ENCODE data around the gene NT5C1B.

Gene NT5C1B

GRCh38 chr2:18548621-18549020, 40.7 kb downstream of the NT5C1B start:
- no peak for DNase-seq

DNA sequence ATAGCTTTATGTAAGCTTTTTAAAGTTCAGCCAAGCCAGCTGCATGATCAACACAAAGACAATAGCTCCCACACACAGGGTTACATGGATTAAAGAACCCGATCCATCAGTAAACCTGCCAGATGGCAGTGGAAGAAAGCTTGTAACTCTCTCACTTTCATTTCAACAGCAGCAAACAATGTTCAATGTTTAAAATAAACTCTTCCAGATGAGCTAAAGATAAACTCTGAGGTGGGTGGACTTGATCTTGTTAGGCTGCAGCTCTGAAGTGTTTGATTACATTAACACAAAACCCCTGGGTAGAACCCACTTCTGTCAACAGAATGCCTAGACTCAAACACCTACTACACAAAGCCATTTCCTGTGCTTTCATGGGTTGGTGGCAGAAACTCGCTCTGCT, 42.8 kb downstream of the NT5C1B start:
- no peak for DNase-seq

- DNase-seq: no peak
These were observed 44.0 kb downstream of the NT5C1B start for GRCh38 chr2:18545384-18545783.

DNA sequence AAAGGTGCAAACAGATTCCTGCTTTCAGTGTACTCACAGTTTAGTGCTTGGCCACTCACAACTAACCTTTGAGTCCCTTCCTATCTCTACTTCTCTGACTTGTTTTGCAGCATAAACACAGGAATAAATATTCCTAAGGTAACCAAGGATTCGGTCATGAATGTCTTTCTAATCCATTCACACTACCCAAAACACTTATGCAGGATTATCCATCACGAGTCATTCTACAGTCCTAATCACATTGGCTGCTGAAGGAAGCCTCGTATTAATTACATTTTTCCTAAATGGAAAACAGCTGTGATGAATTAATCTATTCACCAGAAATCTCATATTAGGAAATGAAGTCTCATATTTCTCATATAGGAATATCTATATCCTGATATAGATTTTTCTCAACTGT, 45.2 kb downstream of the NT5C1B start:
- no peak for DNase-seq

DNA sequence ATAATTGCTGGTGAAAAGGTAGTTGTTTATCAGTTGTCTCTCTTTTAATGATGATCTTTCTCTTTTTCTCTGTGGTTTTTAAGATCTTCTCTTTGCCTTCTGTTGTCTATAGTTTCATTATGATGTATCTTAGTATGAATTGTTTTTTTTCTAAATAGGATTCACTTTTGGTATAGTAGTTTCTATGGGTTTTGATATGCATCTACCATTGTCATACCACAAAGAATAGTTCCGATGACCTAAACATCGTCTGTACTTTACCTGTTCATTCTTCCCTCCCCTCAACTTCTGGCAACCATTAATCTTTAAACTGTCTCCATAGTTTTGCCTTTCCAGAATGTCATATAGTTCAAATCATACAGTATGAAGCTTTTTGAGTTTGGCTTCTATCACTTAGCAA, 48.5 kb downstream of the NT5C1B start:
- DNase-seq: no peak

DNA sequence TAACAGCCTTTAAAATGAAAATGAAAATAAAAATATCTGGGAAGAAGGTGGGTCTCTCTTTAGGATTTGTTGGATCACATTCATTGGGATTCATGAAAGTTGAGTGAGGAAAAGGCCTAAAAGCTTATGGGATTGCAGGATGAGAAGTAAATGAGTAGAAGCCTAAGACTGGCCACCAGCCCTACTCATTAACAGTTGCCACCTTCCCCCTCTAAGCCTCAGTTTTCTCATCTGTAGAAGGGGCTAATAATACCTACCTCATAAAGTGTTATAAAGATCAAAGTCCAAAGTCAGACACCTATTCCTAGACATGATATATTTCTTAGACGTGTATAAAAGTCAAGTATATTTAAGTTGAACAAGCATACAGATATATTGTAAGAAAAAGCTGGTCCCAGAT, 52.7 kb downstream of the NT5C1B start:
- no peak for DNase-seq

DNA sequence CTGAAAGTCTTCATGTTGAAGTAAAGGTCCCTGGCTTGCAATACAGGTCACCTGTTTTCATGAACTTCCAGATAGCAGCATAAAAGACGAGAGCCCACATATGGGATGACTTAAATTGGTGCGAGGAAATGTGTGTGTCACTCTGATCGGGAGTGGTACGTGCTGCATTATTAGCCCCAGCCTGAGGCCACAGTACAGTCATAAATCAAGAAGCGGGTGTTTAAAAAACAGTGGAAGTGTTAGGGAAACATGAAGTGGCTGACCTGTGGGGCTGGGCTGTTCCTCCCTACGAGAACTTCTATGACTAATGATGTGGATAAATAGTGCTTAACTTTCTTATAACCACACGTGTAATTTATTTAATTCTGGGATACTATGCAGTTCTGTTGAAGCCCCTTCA, 53.3 kb downstream of the NT5C1B start:
- no peak for DNase-seq

DNA sequence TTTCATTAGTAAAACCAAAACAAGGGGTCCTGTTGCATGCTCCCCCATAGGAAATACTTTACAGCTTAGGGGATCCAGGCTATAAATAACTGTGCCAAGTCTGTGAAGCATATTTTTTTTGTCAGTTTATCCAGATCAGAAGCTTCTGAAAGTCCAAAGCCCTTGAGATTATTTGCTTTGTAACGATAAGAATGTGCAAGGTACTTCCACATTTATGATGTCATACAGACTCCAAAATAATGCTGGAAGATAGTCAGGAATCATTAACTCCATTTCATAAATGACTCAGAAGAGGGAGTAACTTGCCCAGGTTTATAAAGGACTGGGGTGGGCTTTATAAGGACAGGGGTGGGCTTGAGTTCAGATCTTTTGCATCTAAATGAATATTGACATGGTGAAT, 58.2 kb downstream of the NT5C1B start:
- no peak for DNase-seq

- no peak for DNase-seq
These were observed 61.5 kb downstream of the NT5C1B start for GRCh38 chr2:18527822-18528221.

DNA sequence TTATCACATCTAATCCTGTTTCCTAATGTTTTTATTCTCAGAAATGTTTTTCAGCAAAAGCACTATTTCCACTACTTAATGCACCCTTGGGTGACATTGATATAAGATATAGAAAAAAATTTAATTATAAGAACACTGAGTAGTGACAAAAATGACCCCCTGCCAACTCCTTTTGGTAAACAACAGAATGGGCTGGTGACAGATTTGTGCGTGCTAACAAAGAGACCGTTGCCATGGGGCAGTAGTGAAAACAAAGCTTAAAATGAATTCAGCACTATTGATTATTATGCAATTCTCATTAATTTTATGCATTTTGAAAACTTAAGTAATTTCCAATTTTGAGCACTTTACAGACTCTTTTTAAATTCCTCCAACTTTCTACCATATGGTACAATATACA, 62.0 kb downstream of the NT5C1B start:
- no peak for DNase-seq

DNA sequence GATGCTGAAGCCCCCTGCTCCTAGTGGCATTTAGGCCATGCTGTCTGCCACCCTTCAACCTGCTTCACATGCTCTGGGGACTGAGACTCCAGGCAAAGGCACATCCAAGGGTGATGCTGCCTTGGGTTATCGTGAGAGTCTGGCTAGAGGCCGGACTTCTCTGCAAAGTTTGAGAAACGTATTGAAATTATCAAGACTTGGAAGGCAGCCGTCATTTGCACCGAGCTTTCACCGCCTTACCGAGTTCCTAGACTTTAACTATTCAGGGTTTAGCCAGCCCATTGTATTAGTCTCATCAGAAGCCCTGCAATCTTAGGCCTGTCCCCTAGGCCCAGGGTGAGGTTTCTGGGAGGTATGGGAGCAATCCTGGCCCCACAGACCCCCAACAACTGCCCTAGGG, 62.9 kb downstream of the NT5C1B start:
- DNase-seq: no peak

- no peak for DNase-seq
These were observed 63.5 kb downstream of the NT5C1B start for GRCh38 chr2:18525852-18526251.

DNA sequence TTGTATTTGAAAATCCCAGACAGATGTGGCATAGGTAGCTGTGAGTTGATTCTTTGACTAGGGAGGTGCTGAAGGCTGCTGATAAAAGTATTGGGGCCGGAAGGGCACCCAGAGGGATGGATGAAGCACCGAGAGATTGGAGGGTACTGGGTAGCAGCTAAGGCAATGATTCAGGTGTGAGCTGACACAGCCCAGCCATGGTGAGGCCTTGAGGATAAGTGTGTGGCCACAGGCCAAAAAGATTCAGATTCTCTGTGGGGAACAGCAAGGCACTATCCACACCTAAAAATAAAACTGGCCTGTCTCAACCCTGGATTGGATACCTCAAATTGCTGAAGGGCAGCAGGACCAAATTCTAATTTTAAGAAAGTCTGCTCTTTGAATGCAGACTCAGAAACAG, 64.1 kb downstream of the NT5C1B start:
- no peak for DNase-seq

- DNase-seq: no peak
These were observed 66.8 kb downstream of the NT5C1B start for GRCh38 chr2:18522484-18523146.

DNA sequence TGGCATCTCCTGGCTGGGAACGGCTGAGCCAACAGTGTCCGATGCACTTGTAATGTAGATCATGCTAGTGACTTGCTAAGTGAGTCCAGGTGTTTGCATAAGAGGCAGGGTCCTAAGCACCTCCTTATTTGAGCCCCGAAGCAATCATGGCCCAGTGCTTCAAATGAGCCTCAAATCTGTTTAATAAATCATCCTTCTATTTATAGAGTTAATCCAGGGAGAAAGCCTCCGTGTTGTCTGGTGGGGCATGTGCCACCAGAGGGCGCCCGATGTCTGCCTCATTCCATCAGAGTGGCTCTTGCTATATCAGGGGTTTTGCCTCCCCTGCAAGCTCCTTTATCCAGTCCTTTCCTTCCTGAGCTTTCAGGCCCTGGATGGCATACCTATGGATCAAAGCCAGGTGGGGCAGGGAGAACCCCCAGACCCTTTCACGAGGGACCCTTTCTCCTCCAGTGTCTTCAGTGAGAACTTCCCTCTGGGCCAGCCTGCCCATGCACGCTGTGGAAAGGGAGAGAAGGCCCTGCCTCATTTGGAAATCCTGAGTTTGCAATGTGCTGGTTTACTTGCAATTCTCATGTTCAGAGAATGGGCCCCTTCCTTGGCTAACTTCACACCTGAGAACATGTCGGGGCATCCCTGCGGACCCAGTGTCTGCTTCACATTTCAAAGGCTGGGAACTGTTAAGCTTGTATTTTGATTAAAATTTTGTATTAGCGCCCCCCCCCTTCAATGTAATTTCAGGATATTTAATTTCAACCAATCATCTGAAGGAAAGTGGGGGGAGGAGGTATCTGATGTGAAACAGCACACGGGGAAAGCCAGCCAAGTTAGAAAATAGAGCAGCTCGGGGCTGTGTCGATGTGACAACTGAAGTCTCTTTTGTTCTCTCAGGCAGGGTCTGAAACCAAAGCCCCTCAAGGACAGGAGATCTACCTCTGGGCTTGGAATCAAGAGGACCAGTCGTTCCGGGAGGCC, 68.6 kb downstream of the NT5C1B start:
- DNase-seq: peak; percentile 86

DNA sequence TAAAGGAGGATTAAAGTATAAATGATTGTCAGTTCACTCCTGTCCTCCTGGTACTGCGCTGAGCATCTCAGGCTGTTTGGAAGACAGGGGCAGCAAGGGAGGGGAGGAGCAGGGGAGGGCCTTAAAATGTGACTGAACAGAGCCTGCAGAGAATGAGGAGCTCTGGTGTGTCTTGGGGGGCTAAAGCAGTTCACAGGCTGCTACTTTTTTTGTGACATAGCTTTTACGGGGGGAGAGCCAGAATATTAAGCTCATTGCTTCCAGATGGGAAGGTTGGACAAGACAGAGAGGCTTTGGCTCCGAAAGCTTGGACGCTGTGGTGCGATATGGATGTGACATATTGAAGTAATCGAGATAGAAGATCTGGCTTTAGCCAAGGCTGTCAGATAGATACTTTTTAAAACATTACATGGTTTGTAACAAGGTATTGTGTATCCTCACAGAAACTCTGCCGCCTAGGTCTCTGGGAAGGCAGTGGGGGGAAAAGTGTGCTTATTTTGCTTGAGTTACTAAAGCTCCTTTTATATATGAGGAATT, 69.4 kb downstream of the NT5C1B start:
- DNase-seq: no peak

- DNase-seq: no peak
These were observed 71.0 kb downstream of the NT5C1B start for GRCh38 chr2:18518116-18519111.

DNA sequence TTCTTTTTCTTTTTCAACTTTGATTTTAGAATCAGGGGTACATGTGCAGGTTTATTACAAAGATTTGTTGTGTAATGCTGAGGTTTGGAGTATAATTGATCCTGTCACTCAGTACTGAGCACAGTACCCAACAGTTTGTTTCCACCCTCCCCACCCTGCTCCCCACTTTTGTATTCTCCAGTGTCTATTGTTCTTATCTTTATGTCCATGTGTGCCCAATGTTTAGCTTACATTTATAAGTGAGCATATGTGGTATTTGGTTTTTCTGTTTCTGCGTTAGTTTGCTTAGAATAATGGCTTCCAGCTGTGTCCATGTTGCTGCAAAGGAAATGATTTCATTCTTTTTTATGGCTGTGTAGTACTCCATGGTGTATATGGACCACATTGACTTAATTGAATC, 72.0 kb downstream of the NT5C1B start:
- DNase-seq: no peak

GRCh38 chr2:18516112-18516511, 73.3 kb downstream of the NT5C1B start:
- DNase-seq: no peak

- no peak for DNase-seq
These were observed 74.6 kb downstream of the NT5C1B start for GRCh38 chr2:18514526-18515461.
